ENCODE results near the gene MS4A15. TPM values are rescaled to one million over a fixed set of nuclear protein-coding genes. Genes with fewer than 3 reads are reported as not detected.

MS4A15 gene
- total and polyA plus RNA-seq, 4 donors, result 0.17 TPM; not detected in 3

DNA sequence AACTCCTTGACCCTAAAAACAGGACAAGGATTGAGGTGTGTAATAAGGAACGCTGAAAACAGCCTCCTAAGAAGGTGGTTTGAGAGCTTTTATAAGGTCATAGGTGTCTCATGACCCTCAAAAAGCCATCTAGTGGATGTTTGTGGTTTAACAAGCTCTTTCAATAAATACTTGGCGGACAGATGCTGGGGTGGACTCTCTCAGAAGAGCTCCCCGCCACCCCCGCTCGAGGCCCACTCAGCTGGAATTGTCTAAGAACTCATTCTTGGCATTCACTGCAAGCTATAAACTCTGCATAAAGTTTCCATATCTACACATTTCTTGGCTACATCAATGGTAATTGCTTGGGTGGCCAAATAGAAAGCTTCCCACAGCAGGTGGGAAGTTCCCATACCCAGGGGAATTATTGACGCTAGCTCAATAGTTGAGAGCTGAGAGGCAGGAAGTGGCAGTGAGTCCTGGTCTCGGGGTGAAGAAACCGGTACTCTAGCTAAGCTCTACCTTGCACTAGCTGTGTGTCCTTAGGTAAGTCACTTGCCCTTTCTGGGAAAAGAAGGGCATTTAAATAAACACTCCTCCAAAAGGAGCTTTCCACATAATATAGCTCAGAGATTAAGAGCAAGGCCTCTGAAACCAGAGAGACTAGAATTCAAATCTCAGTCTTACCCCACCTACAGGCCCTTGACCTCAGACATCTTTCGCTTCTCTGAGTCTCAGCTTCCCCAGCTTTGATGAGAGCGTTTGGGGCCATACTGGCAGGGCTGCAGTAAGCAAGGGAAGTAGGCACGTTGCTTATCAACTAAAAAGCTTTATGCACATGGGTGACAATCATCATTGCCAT is 6.4 kb downstream of the MS4A15 start:
- Histone ChIP-seq H3K27ac (ENCODE audit: low read depth, low read length) (no peak overlapping the region), H3K36me3 (ENCODE audit: control insufficient read depth, insufficient read depth, low read length) (no peaks in the 10 kb centered on the region), H3K27me3 (ENCODE audit: control insufficient read depth, insufficient read depth, low read length) (no peaks in the 10 kb centered on the region), H3K9me3 (ENCODE audit: control insufficient read depth, insufficient read depth, low read length) (no peaks in the 10 kb centered on the region), H3K4me3 (ENCODE audit: low read depth, low read length) (no peak overlapping the region), H3K4me1 (ENCODE audit: control insufficient read depth, insufficient read depth, low read length) (no peaks in the 10 kb centered on the region)
- peak in 1 of 6 donors; percentile 15 for DNase-seq (ENCODE audit: low read depth in 4 of 6, low spot score in 6 of 6)
- 77% methylated on average over 6 of the region's 11 CpGs for WGBS (ENCODE audit: insufficient coverage)

DNA sequence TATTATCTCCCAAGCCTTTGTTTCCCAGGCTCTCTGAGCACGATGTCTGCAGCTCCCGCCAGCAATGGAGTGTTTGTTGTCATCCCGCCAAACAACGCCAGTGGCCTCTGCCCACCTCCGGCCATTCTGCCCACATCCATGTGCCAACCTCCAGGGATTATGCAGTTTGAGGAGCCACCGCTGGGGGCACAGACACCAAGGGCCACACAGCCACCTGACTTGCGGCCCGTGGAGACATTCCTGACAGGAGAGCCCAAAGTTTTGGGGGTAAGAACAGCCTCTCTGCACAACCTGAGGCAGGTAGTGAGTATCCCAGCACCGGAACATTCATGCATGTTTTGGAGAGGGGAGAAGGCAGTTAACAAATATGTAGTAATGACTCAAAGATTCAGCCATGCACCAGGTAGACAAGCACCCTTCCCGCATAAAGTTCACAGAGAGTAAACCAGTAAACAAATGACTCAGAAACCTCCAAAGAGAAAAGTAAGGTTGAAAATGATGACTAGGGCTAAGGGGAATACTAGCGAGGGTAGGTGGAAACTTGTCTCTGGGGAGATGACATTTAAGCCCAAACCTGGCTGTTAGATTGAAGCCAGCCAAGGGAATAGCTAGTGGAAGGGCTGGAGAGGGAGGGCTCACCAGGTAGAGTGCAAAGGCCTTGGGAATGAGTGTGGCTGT is 7.2 kb downstream of the MS4A15 start:
- Histone ChIP-seq H3K27ac (ENCODE audit: low read depth, low read length) (no peak overlapping the region), H3K36me3 (ENCODE audit: control insufficient read depth, insufficient read depth, low read length) (no peaks in the 10 kb centered on the region), H3K27me3 (ENCODE audit: control insufficient read depth, insufficient read depth, low read length) (no peaks in the 10 kb centered on the region), H3K4me3 (ENCODE audit: low read depth, low read length) (no peak overlapping the region), H3K9me3 (ENCODE audit: control insufficient read depth, insufficient read depth, low read length) (no peaks in the 10 kb centered on the region), H3K4me1 (ENCODE audit: control insufficient read depth, insufficient read depth, low read length) (no peaks in the 10 kb centered on the region)
- no peak for DNase-seq (ENCODE audit: low read depth in 4 of 6, low spot score in 6 of 6)
- WGBS (ENCODE audit: insufficient coverage), result 83% methylated on average over 9 of the region's 11 CpGs

DNA sequence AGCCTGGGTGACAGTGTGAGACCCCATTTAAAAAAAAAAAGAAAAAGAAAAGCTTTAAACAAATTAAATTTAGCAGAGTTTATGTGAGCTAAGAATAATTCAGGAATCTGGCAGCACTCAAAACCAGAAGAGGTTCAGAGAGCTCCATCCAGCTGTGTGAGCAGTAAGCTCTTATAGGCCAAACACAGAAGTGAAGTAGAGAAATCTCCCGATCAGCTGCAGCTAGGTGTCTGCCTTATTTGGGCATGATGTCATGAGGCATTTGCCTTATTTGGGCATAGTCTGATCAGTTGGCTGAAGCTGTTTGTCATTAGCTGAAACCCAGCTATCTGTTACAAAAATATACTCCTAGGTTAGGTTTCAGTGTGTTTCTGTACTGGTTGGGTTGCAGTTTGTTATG is 8.2 kb downstream of the MS4A15 start:
- Histone ChIP-seq H3K27ac (ENCODE audit: low read depth, low read length) (no peak overlapping the region), H3K36me3 (ENCODE audit: control insufficient read depth, insufficient read depth, low read length) (no peaks in the 10 kb centered on the region), H3K27me3 (ENCODE audit: control insufficient read depth, insufficient read depth, low read length) (no peaks in the 10 kb centered on the region), H3K9me3 (ENCODE audit: control insufficient read depth, insufficient read depth, low read length) (no peaks in the 10 kb centered on the region), H3K4me1 (ENCODE audit: control insufficient read depth, insufficient read depth, low read length) (no peaks in the 10 kb centered on the region), H3K4me3 (ENCODE audit: low read depth, low read length) (no peak overlapping the region)
- no peak for DNase-seq (ENCODE audit: low read depth in 4 of 6, low spot score in 6 of 6)
- WGBS (ENCODE audit: insufficient coverage), result 10% methylated on average over 1 of the region's 1 CpG

DNA sequence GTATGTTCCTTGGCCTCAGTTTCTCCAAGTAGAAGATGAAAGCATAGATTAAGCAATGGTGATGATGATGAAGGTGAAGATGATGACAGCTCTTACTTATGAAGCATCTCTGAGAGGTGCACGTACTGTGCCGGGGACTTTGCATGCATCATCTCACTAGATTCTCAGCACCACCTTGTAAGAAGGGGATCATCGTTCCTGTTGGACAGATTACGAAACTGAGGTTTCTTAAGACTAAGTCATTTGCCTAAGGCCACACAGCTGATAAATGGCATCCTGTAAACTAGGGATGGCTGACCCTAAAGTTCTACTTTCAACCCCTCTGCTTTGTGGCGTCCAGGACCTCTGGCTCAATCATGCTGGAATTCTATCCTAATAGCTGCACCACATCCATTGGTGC is 8.7 kb downstream of the MS4A15 start:
- Histone ChIP-seq H3K27ac (ENCODE audit: low read depth, low read length) (no peak overlapping the region), H3K27me3 (ENCODE audit: control insufficient read depth, insufficient read depth, low read length) (no peaks in the 10 kb centered on the region), H3K9me3 (ENCODE audit: control insufficient read depth, insufficient read depth, low read length) (no peaks in the 10 kb centered on the region), H3K4me1 (ENCODE audit: control insufficient read depth, insufficient read depth, low read length) (no peaks in the 10 kb centered on the region), H3K4me3 (ENCODE audit: low read depth, low read length) (no peak overlapping the region), H3K36me3 (ENCODE audit: control insufficient read depth, insufficient read depth, low read length) (no peaks in the 10 kb centered on the region)
- WGBS (ENCODE audit: insufficient coverage), result 100% methylated on average over 4 of the region's 5 CpGs
- no peak for DNase-seq (ENCODE audit: low read depth in 4 of 6, low spot score in 6 of 6)

DNA sequence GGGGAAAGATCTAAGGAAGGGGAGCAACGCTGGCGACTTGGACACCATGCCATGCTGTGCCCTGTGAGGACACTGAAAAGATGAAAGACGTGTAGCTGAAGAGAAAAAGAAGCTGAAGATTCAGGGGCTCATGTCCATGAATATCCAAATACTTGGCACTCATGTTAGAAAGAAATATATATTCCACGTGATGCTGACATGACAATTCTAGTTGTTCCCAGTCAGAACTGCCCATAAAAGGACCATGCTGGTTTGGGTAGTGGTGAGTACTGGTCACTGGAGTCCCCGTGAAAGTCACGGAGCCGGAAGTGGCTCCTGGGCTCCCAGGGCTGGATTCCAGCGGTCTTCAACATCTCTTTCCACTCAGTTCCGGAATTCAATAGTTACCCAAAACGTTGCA is 9.9 kb downstream of the MS4A15 start:
- DNase-seq (ENCODE audit: low read depth in 4 of 6, low spot score in 6 of 6), result no peak
- Histone ChIP-seq H3K36me3 (ENCODE audit: control insufficient read depth, insufficient read depth, low read length) (no peaks in the 10 kb centered on the region), H3K4me1 (ENCODE audit: control insufficient read depth, insufficient read depth, low read length) (no peaks in the 10 kb centered on the region), H3K27me3 (ENCODE audit: control insufficient read depth, insufficient read depth, low read length) (no peaks in the 10 kb centered on the region), H3K27ac (ENCODE audit: low read depth, low read length) (no peak overlapping the region), H3K9me3 (ENCODE audit: control insufficient read depth, insufficient read depth, low read length) (no peaks in the 10 kb centered on the region), H3K4me3 (ENCODE audit: low read depth, low read length) (no peak overlapping the region)
- WGBS (ENCODE audit: insufficient coverage), result 100% methylated on average over 2 of the region's 10 CpGs

DNA sequence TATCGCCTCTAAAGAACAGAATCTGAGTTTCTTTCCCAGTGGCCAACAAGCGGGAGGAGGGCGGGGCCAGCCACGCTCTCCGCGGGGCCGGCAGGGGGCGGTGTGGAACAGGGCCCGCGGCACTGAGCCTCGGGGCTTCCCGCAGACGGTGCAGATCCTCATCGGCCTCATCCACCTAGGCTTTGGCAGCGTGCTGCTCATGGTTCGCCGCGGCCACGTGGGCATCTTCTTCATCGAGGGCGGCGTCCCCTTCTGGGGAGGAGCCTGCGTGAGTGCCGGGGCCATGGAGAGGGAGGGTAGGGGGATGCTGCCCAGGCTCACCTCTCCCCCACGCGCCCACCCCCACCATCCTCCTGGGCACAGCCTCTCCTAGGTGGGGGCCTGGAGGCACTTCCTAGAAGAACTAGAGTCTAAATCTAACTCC is 10.7 kb downstream of the MS4A15 start:
- Histone ChIP-seq H3K27me3 (ENCODE audit: control insufficient read depth, insufficient read depth, low read length) (no peaks in the 10 kb centered on the region), H3K36me3 (ENCODE audit: control insufficient read depth, insufficient read depth, low read length) (no peaks in the 10 kb centered on the region), H3K27ac (ENCODE audit: low read depth, low read length) (no peak overlapping the region), H3K4me1 (ENCODE audit: control insufficient read depth, insufficient read depth, low read length) (no peaks in the 10 kb centered on the region), H3K4me3 (ENCODE audit: low read depth, low read length) (no peak overlapping the region), H3K9me3 (ENCODE audit: control insufficient read depth, insufficient read depth, low read length) (no peaks in the 10 kb centered on the region)
- DNase-seq (ENCODE audit: low read depth in 4 of 6, low spot score in 6 of 6), result no peak
- 20% methylated on average over 13 of the region's 26 CpGs for WGBS (ENCODE audit: insufficient coverage)

DNA sequence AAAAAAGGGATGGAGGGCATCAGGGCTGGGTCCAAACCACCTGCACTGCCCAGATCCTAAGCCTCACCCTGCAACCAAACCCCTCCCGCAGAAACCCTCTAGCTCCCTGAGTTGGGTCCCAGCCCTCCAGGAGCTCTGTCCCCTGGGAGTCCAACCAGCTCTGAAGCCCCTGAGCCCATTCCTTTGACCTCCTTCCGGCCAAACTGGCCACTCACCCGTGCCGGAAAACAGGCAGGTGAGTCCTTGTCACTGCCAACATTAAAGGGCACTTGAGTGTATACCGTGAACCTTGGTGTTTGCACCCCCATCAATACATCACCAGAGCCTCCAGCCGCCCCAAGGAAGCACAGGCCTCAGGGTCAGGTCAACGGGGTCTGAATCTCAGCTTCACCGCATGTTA is 11.5 kb downstream of the MS4A15 start:
- 98% methylated on average over 7 of the region's 8 CpGs for WGBS (ENCODE audit: insufficient coverage)
- Histone ChIP-seq H3K9me3 (ENCODE audit: control insufficient read depth, insufficient read depth, low read length) (no peaks in the 10 kb centered on the region), H3K4me3 (ENCODE audit: low read depth, low read length) (no peak overlapping the region), H3K27me3 (ENCODE audit: control insufficient read depth, insufficient read depth, low read length) (no peaks in the 10 kb centered on the region), H3K36me3 (ENCODE audit: control insufficient read depth, insufficient read depth, low read length) (no peaks in the 10 kb centered on the region), H3K4me1 (ENCODE audit: control insufficient read depth, insufficient read depth, low read length) (no peaks in the 10 kb centered on the region), H3K27ac (ENCODE audit: low read depth, low read length) (no peak overlapping the region)
- DNase-seq (ENCODE audit: low read depth in 4 of 6, low spot score in 6 of 6), result no peak

DNA sequence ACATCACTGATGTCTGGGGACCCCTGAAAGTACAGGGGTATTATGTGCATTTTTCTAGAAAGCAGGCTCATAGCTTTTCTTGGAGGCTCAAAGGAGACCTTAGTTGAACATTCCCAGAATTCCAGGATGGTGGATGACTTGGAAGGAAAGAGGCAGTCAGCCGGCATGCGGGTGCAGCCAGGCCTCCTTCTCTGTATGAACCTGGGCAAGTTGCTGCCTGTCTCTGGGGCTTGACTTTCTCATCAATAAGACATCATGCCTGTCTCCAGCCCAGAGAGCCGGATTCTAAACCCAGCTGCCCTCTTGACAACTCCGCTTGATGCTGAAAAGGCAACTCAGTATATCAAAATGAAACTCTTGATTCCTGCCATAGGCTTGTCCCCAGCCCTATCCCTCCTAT is 12.6 kb downstream of the MS4A15 start:
- no peaks in the 10 kb centered on the region for H3K9me3 ChIP-seq (ENCODE audit: control insufficient read depth, insufficient read depth, low read length)
- no peaks in the 10 kb centered on the region for H3K27me3 ChIP-seq (ENCODE audit: control insufficient read depth, insufficient read depth, low read length)
- no peak for DNase-seq (ENCODE audit: low read depth in 4 of 6, low spot score in 6 of 6)
- H3K4me1 ChIP-seq (ENCODE audit: control insufficient read depth, insufficient read depth, low read length), result no peaks in the 10 kb centered on the region
- H3K36me3 ChIP-seq (ENCODE audit: control insufficient read depth, insufficient read depth, low read length), result no peaks in the 10 kb centered on the region
- H3K4me3 ChIP-seq (ENCODE audit: low read depth, low read length), result no peak overlapping the region
- no peak overlapping the region for H3K27ac ChIP-seq (ENCODE audit: low read depth, low read length)
- WGBS (ENCODE audit: insufficient coverage), result 82% methylated on average over 4 of the region's 4 CpGs

DNA sequence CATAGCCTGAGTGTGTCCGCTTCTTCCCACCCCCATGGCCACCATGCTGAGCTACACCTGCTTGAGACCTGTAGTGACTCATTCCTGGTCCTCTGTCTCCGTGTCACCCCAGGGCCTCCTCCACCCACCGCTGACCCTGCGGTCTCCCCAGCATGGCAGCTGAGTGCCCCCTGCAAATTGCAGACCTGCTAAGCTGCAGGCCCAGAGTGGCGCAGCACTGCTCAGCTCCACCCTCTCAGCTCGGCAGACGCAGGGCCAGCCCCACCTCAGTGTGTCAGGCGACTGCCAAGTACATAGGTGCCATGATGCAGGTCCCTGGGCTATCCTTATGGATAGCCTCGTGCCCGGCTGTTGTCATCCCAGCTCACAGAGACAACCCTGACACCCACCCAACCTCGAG is 13.1 kb downstream of the MS4A15 start:
- no peaks in the 10 kb centered on the region for H3K27me3 ChIP-seq (ENCODE audit: control insufficient read depth, insufficient read depth, low read length)
- no peaks in the 10 kb centered on the region for H3K9me3 ChIP-seq (ENCODE audit: control insufficient read depth, insufficient read depth, low read length)
- H3K4me3 ChIP-seq (ENCODE audit: low read depth, low read length), result no peak overlapping the region
- no peak overlapping the region for H3K27ac ChIP-seq (ENCODE audit: low read depth, low read length)
- 84% methylated on average over 11 of the region's 11 CpGs for WGBS (ENCODE audit: insufficient coverage)
- H3K36me3 ChIP-seq (ENCODE audit: control insufficient read depth, insufficient read depth, low read length), result no peaks in the 10 kb centered on the region
- no peak for DNase-seq (ENCODE audit: low read depth in 4 of 6, low spot score in 6 of 6)
- H3K4me1 ChIP-seq (ENCODE audit: control insufficient read depth, insufficient read depth, low read length), result no peaks in the 10 kb centered on the region

DNA sequence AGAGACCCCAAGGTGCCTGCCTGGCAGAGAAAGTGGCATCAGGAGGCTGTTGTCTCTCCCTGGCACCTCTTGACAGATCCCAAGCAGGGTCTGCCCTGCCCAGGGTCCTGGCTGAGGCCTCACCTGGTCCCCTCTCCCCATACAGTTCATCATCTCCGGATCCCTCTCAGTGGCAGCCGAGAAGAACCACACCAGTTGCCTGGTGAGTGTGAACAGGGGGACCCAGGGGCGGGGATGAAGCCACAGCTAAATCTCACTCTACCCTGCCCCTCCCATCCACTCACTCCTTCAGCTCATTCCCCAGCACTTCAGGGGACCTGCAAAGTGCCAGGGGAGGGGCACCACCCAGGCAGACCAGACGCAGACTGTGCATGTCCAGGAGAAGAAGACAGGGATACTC is 14.5 kb downstream of the MS4A15 start:
- H3K4me3 ChIP-seq (ENCODE audit: low read depth, low read length), result no peak overlapping the region
- no peak overlapping the region for H3K27ac ChIP-seq (ENCODE audit: low read depth, low read length)
- WGBS (ENCODE audit: insufficient coverage), result 93% methylated on average over 3 of the region's 4 CpGs
- no peaks in the 10 kb centered on the region for H3K36me3 ChIP-seq (ENCODE audit: control insufficient read depth, insufficient read depth, low read length)
- peaks cover 12% of the 10 kb centered on the region for H3K4me1 ChIP-seq (ENCODE audit: control insufficient read depth, insufficient read depth, low read length)
- H3K27me3 ChIP-seq (ENCODE audit: control insufficient read depth, insufficient read depth, low read length), result no peaks in the 10 kb centered on the region
- H3K9me3 ChIP-seq (ENCODE audit: control insufficient read depth, insufficient read depth, low read length), result no peaks in the 10 kb centered on the region
- DNase-seq (ENCODE audit: low read depth in 4 of 6, low spot score in 6 of 6), result no peak
